SU-DHL-6 (cell line): Measurements from ENCODE around the gene PRDM15.

Experiments used
- H2AFZ ChIP-seq: fragments of 200-600 bp; sonication (generic); 2 replicates; pipeline ENCODE4 v1.6.1; 2014; ENCODE audit warnings: low read depth, mild to moderate bottlenecking, moderate library complexity, mixed read lengths, antibody characterized with exemption, low read length; ENCODE audit not compliant: severe bottlenecking
- H3F3A ChIP-seq: fragments of 200-600 bp; shearing (Covaris generic); 2 replicates; pipeline ENCODE4 v1.6.0; 2016; ENCODE audit warnings: antibody characterized with exemption, mild to moderate bottlenecking; ENCODE audit not compliant: insufficient read depth
- H3K27ac ChIP-seq: fragments of 200-600 bp; sonication (generic); 2 replicates; pipeline ENCODE4 v1.5.1; 2016; ENCODE audit warnings: low read depth, mild to moderate bottlenecking, low read length, moderate library complexity, mixed read lengths
- H3K27me3 ChIP-seq: fragments of 200-600 bp; sonication (generic), shearing (Covaris generic); 2 replicates; pipeline ENCODE4 v1.6.0; 2014; ENCODE audit warnings: mild to moderate bottlenecking, low read length
- H3K36me3 ChIP-seq: fragments of 200-600 bp; sonication (generic); 2 replicates; pipeline ENCODE4 v1.6.1; 2014; ENCODE audit warnings: mild to moderate bottlenecking, low read length, mixed read lengths
- H3K4me2 ChIP-seq: fragments of 300-600, 200-600 bp; shearing (Covaris generic), sonication (generic); 2 replicates; pipeline ENCODE4 v1.6.0; 2014; ENCODE audit warnings: low read length, low read depth, mild to moderate bottlenecking; ENCODE audit not compliant: poor library complexity, severe bottlenecking
- H3K4me3 ChIP-seq: fragments of 200-600 bp; sonication (generic); 2 replicates; pipeline ENCODE4 v1.5.1; 2014; ENCODE audit warnings: antibody characterized with exemption, low read length, mild to moderate bottlenecking, mixed read lengths; ENCODE audit not compliant: insufficient read depth, poor library complexity, severe bottlenecking
- H3K79me2 ChIP-seq: fragments of 200-600 bp; sonication (generic); 2 replicates; pipeline ENCODE4 v1.6.1; 2014; ENCODE audit warnings: mild to moderate bottlenecking, low read length, moderate library complexity; ENCODE audit not compliant: insufficient read depth
- H3K9ac ChIP-seq: fragments of 200-600 bp; sonication (generic); 2 replicates; pipeline ENCODE4 v1.7.0; 2014; ENCODE audit warnings: mild to moderate bottlenecking, low read length
- H3K9me2 ChIP-seq: fragments of 200-600 bp; sonication (generic); replicated peaks from 2 replicates; pipeline ENCODE4 v1.6.1; 2014; ENCODE audit warnings: low read length; ENCODE audit not compliant: insufficient read depth
- H3K9me3 ChIP-seq: fragments of 200-600 bp; sonication (generic); 2 replicates; pipeline ENCODE4 v1.6.1; 2014; ENCODE audit warnings: low read length, mixed read lengths; ENCODE audit not compliant: insufficient read depth
- H4K20me1 ChIP-seq: fragments of 200-600 bp; sonication (generic); 2 replicates; pipeline ENCODE4 v1.6.1; 2014; ENCODE audit warnings: low read depth, mild to moderate bottlenecking, antibody characterized with exemption, low read length, moderate library complexity, mixed read lengths
- EZH2phosphoT487 ChIP-seq: fragments of 200-600 bp; sonication (generic), shearing (Covaris generic); conservative IDR thresholded peaks from 2 replicates; pipeline ENCODE4 v1.6.1; 2018; ENCODE audit warnings: mild to moderate bottlenecking, antibody characterized with exemption, low read length, moderate library complexity, mixed read lengths
- TF ChIP-seq, protein P1 (sequence below): fragments of 200-600 bp; sonication (generic); IDR thresholded peaks from one replicate; pipeline ENCODE4 v1.5.1; 2017; ENCODE audit warnings: antibody characterized with exemption, mild to moderate bottlenecking, low read length, moderate library complexity; ENCODE audit not compliant: insufficient read depth, poor library complexity, severe bottlenecking

The PRDM15 gene

DNA sequence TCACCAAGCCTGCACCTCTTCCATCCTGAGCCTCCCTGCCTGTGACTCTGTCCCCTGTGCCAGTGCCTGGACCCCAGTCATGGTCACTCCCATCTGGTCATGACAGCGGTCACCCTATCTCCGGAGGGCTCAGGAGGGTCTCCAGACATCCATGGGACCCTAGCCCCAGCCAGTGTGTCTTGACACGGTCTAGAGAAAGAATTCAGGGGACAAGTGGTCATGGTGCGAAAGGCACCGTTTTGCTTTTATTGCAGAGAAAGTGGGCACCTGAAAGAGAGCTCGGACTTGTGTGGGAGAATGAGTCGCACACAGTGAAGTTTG is 107.6 kb downstream of the PRDM15 start:
- no peak for TF ChIP-seq EZH2phosphoT487
- TF ChIP-seq, protein P1, sequence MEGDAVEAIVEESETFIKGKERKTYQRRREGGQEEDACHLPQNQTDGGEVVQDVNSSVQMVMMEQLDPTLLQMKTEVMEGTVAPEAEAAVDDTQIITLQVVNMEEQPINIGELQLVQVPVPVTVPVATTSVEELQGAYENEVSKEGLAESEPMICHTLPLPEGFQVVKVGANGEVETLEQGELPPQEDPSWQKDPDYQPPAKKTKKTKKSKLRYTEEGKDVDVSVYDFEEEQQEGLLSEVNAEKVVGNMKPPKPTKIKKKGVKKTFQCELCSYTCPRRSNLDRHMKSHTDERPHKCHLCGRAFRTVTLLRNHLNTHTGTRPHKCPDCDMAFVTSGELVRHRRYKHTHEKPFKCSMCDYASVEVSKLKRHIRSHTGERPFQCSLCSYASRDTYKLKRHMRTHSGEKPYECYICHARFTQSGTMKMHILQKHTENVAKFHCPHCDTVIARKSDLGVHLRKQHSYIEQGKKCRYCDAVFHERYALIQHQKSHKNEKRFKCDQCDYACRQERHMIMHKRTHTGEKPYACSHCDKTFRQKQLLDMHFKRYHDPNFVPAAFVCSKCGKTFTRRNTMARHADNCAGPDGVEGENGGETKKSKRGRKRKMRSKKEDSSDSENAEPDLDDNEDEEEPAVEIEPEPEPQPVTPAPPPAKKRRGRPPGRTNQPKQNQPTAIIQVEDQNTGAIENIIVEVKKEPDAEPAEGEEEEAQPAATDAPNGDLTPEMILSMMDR, result no peak
- Histone ChIP-seq H3K4me2 (no peak overlapping the region), H3K9me2 (no peaks in the 10 kb centered on the region), H2AFZ (no peak overlapping the region), H3K4me3 (no peak overlapping the region), H3K79me2 (no peaks in the 10 kb centered on the region), H3K9ac (no peak overlapping the region), H3K27ac (no peak overlapping the region), H3K36me3 (no peaks in the 10 kb centered on the region), H3K9me3 (no peaks in the 10 kb centered on the region), H3K27me3 (peaks cover 3% of the 10 kb centered on the region; the same call in 1 of the 2 replicates), H4K20me1 (no peaks in the 10 kb centered on the region), H3F3A (no peaks in the 10 kb centered on the region)

DNA sequence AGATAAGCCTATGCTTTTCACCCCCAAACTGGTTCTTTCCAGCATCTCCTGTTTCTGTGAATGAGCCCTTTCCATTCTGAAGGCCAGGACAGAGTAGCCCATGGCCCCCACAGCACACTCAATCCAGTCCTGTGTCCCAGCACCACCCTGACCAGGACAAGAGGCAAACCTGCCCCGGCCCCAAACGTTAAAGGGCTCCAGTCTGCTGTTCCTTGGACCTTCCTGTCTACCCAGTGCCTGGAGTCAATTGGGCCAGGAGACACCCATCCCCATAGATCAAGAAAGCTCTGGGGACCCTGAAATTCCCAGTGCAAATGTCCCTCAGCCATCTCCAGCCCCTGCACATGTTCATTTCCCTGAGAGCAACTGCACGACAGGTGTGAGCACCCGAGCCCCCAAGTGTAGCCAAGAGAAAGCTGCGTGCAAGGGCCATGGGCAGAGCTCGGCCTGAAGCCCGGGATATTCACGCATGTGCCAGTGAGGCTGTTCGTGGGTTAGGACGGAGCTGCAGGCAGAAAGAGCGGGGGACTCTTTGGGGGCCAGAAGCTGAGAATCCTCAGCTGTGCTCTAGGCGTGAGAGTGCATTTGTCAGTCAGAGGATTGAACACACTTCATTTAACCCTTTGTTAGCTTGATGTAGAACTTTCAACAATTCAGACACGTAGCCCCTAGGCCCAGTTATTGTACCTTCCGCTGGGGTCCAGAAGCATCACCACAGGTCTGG is 108.1 kb downstream of the PRDM15 start:
- Histone ChIP-seq H3K4me2 (no peak overlapping the region), H3K9me2 (no peaks in the 10 kb centered on the region), H3K79me2 (no peaks in the 10 kb centered on the region), H3F3A (no peaks in the 10 kb centered on the region), H4K20me1 (no peaks in the 10 kb centered on the region), H3K9ac (no peak overlapping the region), H3K27me3 (peaks cover 3% of the 10 kb centered on the region; the same call in 1 of the 2 replicates), H3K9me3 (no peaks in the 10 kb centered on the region), H3K27ac (no peak overlapping the region), H3K4me3 (no peak overlapping the region), H3K36me3 (no peaks in the 10 kb centered on the region), H2AFZ (no peak overlapping the region)
- TF ChIP-seq, protein P1, result no peak
- TF ChIP-seq EZH2phosphoT487, result no peak

DNA sequence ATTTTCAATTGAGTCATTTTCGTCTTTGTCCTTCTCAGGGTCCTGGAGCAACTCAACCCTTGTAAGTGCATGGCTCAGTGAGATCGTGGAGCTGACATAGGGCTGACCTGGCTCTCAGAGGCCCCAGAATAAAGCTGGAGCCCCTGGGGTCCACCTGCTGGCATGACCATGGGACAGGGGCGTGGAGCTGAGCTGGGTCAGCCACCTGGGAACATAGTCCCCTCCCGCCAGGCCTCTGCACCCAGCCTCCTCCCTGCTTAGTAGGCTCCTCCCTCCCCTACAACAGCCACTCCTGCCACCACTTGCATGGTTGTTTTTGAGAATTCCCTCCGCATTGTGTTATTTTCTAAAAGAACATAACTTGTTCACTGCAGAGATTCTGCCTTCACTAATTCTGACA is 109.2 kb downstream of the PRDM15 start:
- no peak overlapping the region for H2AFZ ChIP-seq
- H3K9me3 ChIP-seq, result no peaks in the 10 kb centered on the region
- H3K9ac ChIP-seq, result no peak overlapping the region
- H3K27me3 ChIP-seq, result no peaks in the 10 kb centered on the region
- H3K36me3 ChIP-seq, result no peaks in the 10 kb centered on the region
- no peak overlapping the region for H3K4me3 ChIP-seq
- no peaks in the 10 kb centered on the region for H4K20me1 ChIP-seq
- H3K4me2 ChIP-seq, result no peak overlapping the region
- no peaks in the 10 kb centered on the region for H3K79me2 ChIP-seq
- no peak overlapping the region for H3K27ac ChIP-seq
- no peaks in the 10 kb centered on the region for H3F3A ChIP-seq
- H3K9me2 ChIP-seq, result no peaks in the 10 kb centered on the region
- no peak for TF ChIP-seq EZH2phosphoT487
- TF ChIP-seq, protein P1, result no peak
